Spleen (tissue), 11 donors: ENCODE data around the gene CD34. TPM values are rescaled to one million over a fixed set of nuclear protein-coding genes. Genes with fewer than 3 reads are reported as not detected.

Experiments used
- DNase-seq: peaks from one replicate; pipeline ENCODE4 v3.0.0-alpha.2; 2020
- H3K27ac ChIP-seq, 8 donors: fragments of 200-600 bp; sonication (generic) in 7 of 8; 1 replicate in 4 of 8; 2 replicates in 4 of 8; pipeline versions ENCODE4 v1.5.0 to v1.8.0; 2016 to 2021; ENCODE audit warnings: inconsistent platforms in 4 of 8, mild to moderate bottlenecking in 4 of 8, moderate library complexity in 1 of 8
- H3K27me3 ChIP-seq, 7 donors: fragments of 200-600 bp; sonication (generic) in 6 of 7; replicated peaks in 1 of 7; 1 replicate in 4 of 7; 2 replicates in 3 of 7; pipeline versions ENCODE4 v1.5.0 to v1.8.0; 2016 to 2021; ENCODE audit warnings: inconsistent platforms in 3 of 7, mild to moderate bottlenecking in 1 of 7
- H3K36me3 ChIP-seq, 6 donors: fragments of 200-600 bp; sonication (generic) in 5 of 6; 1 replicate in 4 of 6; 2 replicates in 2 of 6; pipeline versions ENCODE4 v1.5.0 to v1.8.0; 2016 to 2021; ENCODE audit warnings: inconsistent platforms in 2 of 6
- H3K4me1 ChIP-seq, 6 donors: fragments of 200-600 bp; sonication (generic) in 5 of 6; 1 replicate in 3 of 6; 2 replicates in 3 of 6; pipeline versions ENCODE4 v1.5.0 to v1.8.0; 2016 to 2021; ENCODE audit warnings: inconsistent platforms in 3 of 6
- H3K4me3 ChIP-seq, 8 donors: fragments of 200-600 bp; sonication (generic) in 7 of 8; 1 replicate in 4 of 8; 2 replicates in 4 of 8; pipeline versions ENCODE4 v1.5.0 to v1.8.0; 2016 to 2021; ENCODE audit warnings: inconsistent platforms in 4 of 8, mild to moderate bottlenecking in 4 of 8, moderate library complexity in 2 of 8
- H3K9me3 ChIP-seq, 8 donors: fragments of 200-600 bp; sonication (generic) in 7 of 8; 1 replicate in 4 of 8; 2 replicates in 4 of 8; pipeline versions ENCODE4 v1.5.0 to v1.8.0; 2016 to 2021; ENCODE audit warnings: inconsistent platforms in 4 of 8
- POLR2A ChIP-seq, 3 donors: fragments of 450-650 bp; IDR thresholded peaks; one replicate each; pipeline ENCODE4 v1.5.1; 2017; ENCODE audit warnings: antibody characterized with exemption in 3 of 3, mild to moderate bottlenecking in 1 of 3
- POLR2AphosphoS5 ChIP-seq, 3 donors: sonication (generic); formaldehyde crosslinking; IDR thresholded peaks; one replicate each; pipeline ENCODE4 v1.5.1; 2017; ENCODE audit warnings: antibody characterized with exemption in 3 of 3
- WGBS, 5 donors: extraction: QIAGEN DNeasy Blood & Tissue Kit in 3 of 5; methylation state at CpG; one replicate each; pipeline versions ENCODE4 v1.1.5 to v1.1.7; 2013 to 2018; 5-methylcytosine and 5-hydroxymethylcytosine counted together
- intact Hi-C: fragments of 100-400 bp; cut with DNase I; formaldehyde crosslinking; loops from one replicate; pipeline ENCODE4 v1.15.0; 2023; ENCODE audit warnings: low total_unique reads
- polyA plus RNA-seq, 3 donors: library from polyadenylated mRNA; stranded (reverse); fragments of 200-250 nt; gene quantifications; one replicate each; pipeline ENCODE4 v1.2.1, GENCODE V29; 2013
- total RNA-seq, 7 donors: library from RNA; depleted of rRNA in 3 of 7; stranded (reverse); fragments of >200 nt in 3 of 7; fragmentation: NEBNext Ultra II Directional in 4 of 7; extraction: Animal tissue kit (Norgen Biotek cat#: 25700) in 4 of 7; gene quantifications; one replicate each; pipeline versions ENCODE4 v1.1.0 to v1.2.1, GENCODE V29; 2016 to 2021
- TF ChIP-seq, protein P1 (sequence below), 11 experiments: fragments of 200-600 bp in 7 of 11; fragments of 450-650 bp in 4 of 11; sonication (generic) in 4 of 11; IDR thresholded peaks in 8 of 11; conservative IDR thresholded peaks in 3 of 11; 1 replicate in 7 of 11; 2 replicates in 4 of 11; pipeline versions ENCODE4 v1.4.0 to v1.8.0; 2016 to 2021; ENCODE audit warnings: antibody characterized with exemption in 11 of 11, inconsistent platforms in 4 of 11, mild to moderate bottlenecking in 1 of 11
- donor health status: healthy with polysubstance abuse.
- donor health status: DM: no; HTN: no; CAD: no; lungs with moderate emphysema.
- donor health status: DM: no; HTN: no; CAD: no.
- donor health status: Bipolar disorder and iron deficiency.
- donor health status: healthy.
- donor health status: DM: no; HTN: no; CAD: no.
- donor health status: DM: yes; HTN: yes; CAD: no.

Gene CD34
- total and polyA plus RNA-seq, 10 donors, result 5.1 to 31.5 (median 17.5) TPM

DNA sequence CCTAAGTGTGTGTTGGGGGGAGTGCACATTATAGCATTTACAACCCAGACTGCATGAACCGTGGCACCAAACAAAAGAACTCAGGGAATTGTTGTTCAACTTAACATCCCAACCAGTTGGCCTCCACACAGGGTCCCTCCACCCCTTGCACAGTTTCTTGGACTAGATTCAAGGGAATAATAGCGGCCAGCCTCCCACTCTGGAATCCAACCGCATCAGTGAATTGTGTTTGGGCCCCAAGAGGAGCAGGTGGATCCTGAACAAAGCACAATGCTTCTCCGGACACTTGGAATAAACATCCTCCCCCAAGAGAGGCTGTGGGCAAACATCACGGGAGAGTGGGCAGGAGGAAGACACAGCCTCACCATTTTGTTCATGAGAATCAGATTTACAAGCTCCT is 18.2 kb downstream of the CD34 start:
- TF ChIP-seq, protein P1, sequence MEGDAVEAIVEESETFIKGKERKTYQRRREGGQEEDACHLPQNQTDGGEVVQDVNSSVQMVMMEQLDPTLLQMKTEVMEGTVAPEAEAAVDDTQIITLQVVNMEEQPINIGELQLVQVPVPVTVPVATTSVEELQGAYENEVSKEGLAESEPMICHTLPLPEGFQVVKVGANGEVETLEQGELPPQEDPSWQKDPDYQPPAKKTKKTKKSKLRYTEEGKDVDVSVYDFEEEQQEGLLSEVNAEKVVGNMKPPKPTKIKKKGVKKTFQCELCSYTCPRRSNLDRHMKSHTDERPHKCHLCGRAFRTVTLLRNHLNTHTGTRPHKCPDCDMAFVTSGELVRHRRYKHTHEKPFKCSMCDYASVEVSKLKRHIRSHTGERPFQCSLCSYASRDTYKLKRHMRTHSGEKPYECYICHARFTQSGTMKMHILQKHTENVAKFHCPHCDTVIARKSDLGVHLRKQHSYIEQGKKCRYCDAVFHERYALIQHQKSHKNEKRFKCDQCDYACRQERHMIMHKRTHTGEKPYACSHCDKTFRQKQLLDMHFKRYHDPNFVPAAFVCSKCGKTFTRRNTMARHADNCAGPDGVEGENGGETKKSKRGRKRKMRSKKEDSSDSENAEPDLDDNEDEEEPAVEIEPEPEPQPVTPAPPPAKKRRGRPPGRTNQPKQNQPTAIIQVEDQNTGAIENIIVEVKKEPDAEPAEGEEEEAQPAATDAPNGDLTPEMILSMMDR (IDR thresholded peaks at IDR 0.05 in 8 of 11, conservative IDR thresholded peaks at IDR 0.05 in 3 of 11), result no peak
- TF ChIP-seq POLR2AphosphoS5 (IDR thresholded peaks at IDR 0.05) (no peak), POLR2A (IDR thresholded peaks at IDR 0.05) (no peak)
- 59 to 69% (median 67%) methylated on average over 4 to 5 of the region's 5 CpGs for WGBS, 5 donors
- no peak overlapping the region for H3K4me3 ChIP-seq
- intact Hi-C loops, result no loop called here
- H3K27ac ChIP-seq, result peak overlapping the region in 1 of 8 donors; percentile 0
- no peaks in the 10 kb centered on the region for H3K36me3 ChIP-seq
- H3K4me1 ChIP-seq, result peaks cover 19 to 46% (median 33%) of the 10 kb centered on the region in 6 donors
- H3K27me3 ChIP-seq, result no peaks in the 10 kb centered on the region
- DNase-seq, result no peak
- no peaks in the 10 kb centered on the region for H3K9me3 ChIP-seq

DNA sequence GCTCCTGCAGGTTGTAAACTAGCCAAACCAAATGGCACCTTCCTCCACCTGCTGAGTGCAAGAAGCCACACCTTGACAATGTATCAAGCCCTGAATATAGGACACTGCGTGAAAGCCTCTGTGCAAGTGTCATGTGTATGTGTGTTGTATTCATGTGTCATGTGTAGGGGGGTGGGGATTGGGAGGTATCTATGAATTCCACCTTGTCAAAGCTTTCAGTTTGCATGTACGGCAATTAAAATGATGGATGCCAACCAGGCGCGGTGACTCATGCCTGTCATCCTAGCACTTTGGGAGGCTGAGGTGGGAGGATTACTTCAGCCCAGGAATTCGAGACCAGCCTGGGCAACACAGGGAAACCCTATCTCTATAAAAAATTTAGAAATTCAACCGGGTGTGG is 19.8 kb downstream of the CD34 start:
- H3K4me3 ChIP-seq, result no peak overlapping the region
- TF ChIP-seq, protein P1 (IDR thresholded peaks at IDR 0.05 in 8 of 11, conservative IDR thresholded peaks at IDR 0.05 in 3 of 11), result no peak
- TF ChIP-seq POLR2AphosphoS5 (IDR thresholded peaks at IDR 0.05), result no peak
- no peak for TF ChIP-seq POLR2A (IDR thresholded peaks at IDR 0.05)
- no peaks in the 10 kb centered on the region for H3K36me3 ChIP-seq
- 73 to 93% (median 84%) methylated on average over 6 of the region's 6 CpGs for WGBS, 5 donors
- no peaks in the 10 kb centered on the region for H3K27me3 ChIP-seq
- H3K4me1 ChIP-seq, result peaks cover 22 to 55% (median 39%) of the 10 kb centered on the region in 6 donors
- DNase-seq, result no peak
- H3K9me3 ChIP-seq, result no peaks in the 10 kb centered on the region
- H3K27ac ChIP-seq, result peak overlapping the region; percentile 66 to 89 (median 78)
- intact Hi-C loops, result no loop called here

DNA sequence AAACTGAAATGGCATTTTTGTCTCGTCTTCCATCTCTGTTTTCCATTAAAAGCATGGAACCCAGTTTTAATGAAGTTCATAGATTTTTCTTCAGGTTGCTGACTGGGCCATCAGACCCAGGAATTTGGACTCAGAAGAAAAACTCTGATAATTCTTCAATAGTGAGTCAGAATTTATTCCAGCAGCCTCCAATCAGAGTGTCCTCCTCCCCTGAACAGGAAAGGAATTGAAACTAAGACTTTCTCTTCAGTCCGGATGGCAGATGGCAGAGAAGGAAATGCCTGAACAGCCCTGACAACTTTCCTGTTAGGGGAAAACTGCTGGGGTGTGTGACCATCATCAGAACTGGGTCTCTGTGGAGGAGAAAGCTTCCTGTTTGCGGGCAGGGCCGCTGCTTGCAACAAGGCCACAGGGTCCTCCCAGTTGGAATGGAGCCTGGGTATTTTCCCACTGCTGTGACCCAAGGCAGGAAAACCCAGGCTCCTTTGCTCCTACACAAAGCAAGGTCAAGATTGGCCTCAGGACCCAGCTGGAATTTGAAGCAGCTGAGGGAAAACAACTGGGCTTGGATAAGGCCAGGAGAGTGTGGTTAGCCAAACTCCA is 20.7 kb downstream of the CD34 start:
- H3K27me3 ChIP-seq, result no peaks in the 10 kb centered on the region
- TF ChIP-seq, protein P1 (IDR thresholded peaks at IDR 0.05 in 8 of 11, conservative IDR thresholded peaks at IDR 0.05 in 3 of 11), result no peak
- no peak for TF ChIP-seq POLR2A (IDR thresholded peaks at IDR 0.05)
- TF ChIP-seq POLR2AphosphoS5 (IDR thresholded peaks at IDR 0.05), result peak in 2 of 3 donors; percentile 80 to 81
- peak overlapping the region; percentile 68 to 89 (median 78) for H3K27ac ChIP-seq
- DNase-seq, result peak; percentile 80
- H3K36me3 ChIP-seq, result no peaks in the 10 kb centered on the region
- intact Hi-C loops, result no loop called here
- peaks cover 22 to 64% (median 45%) of the 10 kb centered on the region in 6 donors for H3K4me1 ChIP-seq
- WGBS, 5 donors, result 5 to 29% (median 9%) methylated on average over 4 of the region's 4 CpGs
- no peak overlapping the region for H3K4me3 ChIP-seq
- no peaks in the 10 kb centered on the region for H3K9me3 ChIP-seq

DNA sequence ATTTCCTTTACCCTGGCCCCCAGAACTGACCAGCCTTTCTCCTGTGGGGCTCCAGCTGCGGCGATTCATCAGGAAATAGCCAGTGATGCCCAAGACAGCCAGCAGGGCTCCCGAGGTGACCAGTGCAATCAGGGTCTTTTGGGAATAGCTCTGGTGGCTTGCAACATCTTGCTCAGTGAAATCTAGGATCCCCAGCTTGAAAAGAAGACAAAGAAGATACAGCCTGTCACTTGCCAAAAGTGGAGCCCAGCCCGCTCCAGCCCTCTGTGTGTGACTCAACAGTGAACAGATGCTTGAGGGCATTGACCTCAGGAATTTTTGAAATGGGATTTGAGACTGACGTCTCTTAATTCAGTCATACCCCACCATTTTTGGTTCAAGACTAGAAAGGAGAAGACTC is 22.3 kb downstream of the CD34 start:
- intact Hi-C loops, result no loop called here
- Histone ChIP-seq H3K4me3 (no peak overlapping the region), H3K27ac (peak overlapping the region; percentile 68 to 89 (median 78)), H3K9me3 (no peaks in the 10 kb centered on the region), H3K4me1 (peaks cover 26 to 80% (median 61%) of the 10 kb centered on the region in 6 donors), H3K27me3 (no peaks in the 10 kb centered on the region), H3K36me3 (no peaks in the 10 kb centered on the region)
- no peak for DNase-seq
- TF ChIP-seq, protein P1 (IDR thresholded peaks at IDR 0.05 in 8 of 11, conservative IDR thresholded peaks at IDR 0.05 in 3 of 11), result no peak
- TF ChIP-seq POLR2AphosphoS5 (IDR thresholded peaks at IDR 0.05), result no peak
- TF ChIP-seq POLR2A (IDR thresholded peaks at IDR 0.05), result no peak
- 59 to 75% (median 65%) methylated on average over 5 of the region's 5 CpGs for WGBS, 5 donors
